ENCODE measurements around the gene ADRB1.

Gene ADRB1

GRCh38 chr10:114043532-114044246 is at the start of gene ADRB1:
Gene ADRB1, plus strand, starts transcription at chr10:114043866. Its CDS starts 267 bp downstream, at chr10:114044133.
- DNase-seq, result peak in 1 of 6 experiments; percentile 14

- no peak for DNase-seq
Measured at GRCh38 chr10:113995201-113995600, 48.5 kb upstream of the ADRB1 start.

- DNase-seq, result no peak
Measured at GRCh38 chr10:113997428-113997827, 46.2 kb upstream of the ADRB1 start.

GRCh38 chr10:113999531-113999930 is 44.1 kb upstream of the ADRB1 start:
- no peak for DNase-seq

GRCh38 chr10:114000457-114001010 is 43.1 kb upstream of the ADRB1 start:
- DNase-seq, result no peak

- no peak for DNase-seq
Measured at GRCh38 chr10:114002422-114002821, 41.2 kb upstream of the ADRB1 start.

- DNase-seq, result no peak
Measured at GRCh38 chr10:114003161-114003941, 40.3 kb upstream of the ADRB1 start.

GRCh38 chr10:114009281-114009996 is 34.2 kb upstream of the ADRB1 start:
- DNase-seq, result no peak

GRCh38 chr10:114010316-114010715 is 33.4 kb upstream of the ADRB1 start:
- DNase-seq, result no peak

- no peak for DNase-seq
Measured at GRCh38 chr10:114012650-114013049, 31.0 kb upstream of the ADRB1 start.

- no peak for DNase-seq
Measured at GRCh38 chr10:114015708-114016107, 28.0 kb upstream of the ADRB1 start.

GRCh38 chr10:114017271-114017670 is 26.4 kb upstream of the ADRB1 start:
- no peak for DNase-seq

- DNase-seq, result no peak
Measured at GRCh38 chr10:114017873-114018272, 25.8 kb upstream of the ADRB1 start.

- no peak for DNase-seq
Measured at GRCh38 chr10:114019226-114019625, 24.4 kb upstream of the ADRB1 start.

- no peak for DNase-seq
Measured at GRCh38 chr10:114021154-114021553, 22.5 kb upstream of the ADRB1 start.

GRCh38 chr10:114021717-114022680 is 21.7 kb upstream of the ADRB1 start:
- no peak for DNase-seq

GRCh38 chr10:114022766-114023597 is 20.7 kb upstream of the ADRB1 start:
- no peak for DNase-seq

GRCh38 chr10:114024876-114025610 is 18.6 kb upstream of the ADRB1 start:
- peak in 3 of 6 experiments; percentile 7 to 15 (median 11) for DNase-seq

GRCh38 chr10:114025611-114026130 is 18.0 kb upstream of the ADRB1 start:
- no peak for DNase-seq

Measured in stimulated activated naive CD4-positive, alpha-beta T cell (primary cell).